GM12864 (cell line): ENCODE data around the gene NFYA.

Experiments used
- DNase-seq: peaks from one replicate; pipeline ENCODE4 v3.0.0-alpha.2; 2011; ENCODE audit warnings: low read depth
- H3K4me3 ChIP-seq: 2 replicates; pipeline ENCODE4 v1.5.1; 2011; ENCODE audit warnings: mild to moderate bottlenecking, low read depth, low read length, control low read depth
- TF ChIP-seq, protein P1 (sequence below): IDR thresholded peaks from 2 replicates; pipeline ENCODE4 v1.5.1; 2011; ENCODE audit warnings: low read depth, mild to moderate bottlenecking, moderate library complexity, low read length, control low read depth, inconsistent platforms; ENCODE audit errors: missing control alignments

Gene NFYA

DNA sequence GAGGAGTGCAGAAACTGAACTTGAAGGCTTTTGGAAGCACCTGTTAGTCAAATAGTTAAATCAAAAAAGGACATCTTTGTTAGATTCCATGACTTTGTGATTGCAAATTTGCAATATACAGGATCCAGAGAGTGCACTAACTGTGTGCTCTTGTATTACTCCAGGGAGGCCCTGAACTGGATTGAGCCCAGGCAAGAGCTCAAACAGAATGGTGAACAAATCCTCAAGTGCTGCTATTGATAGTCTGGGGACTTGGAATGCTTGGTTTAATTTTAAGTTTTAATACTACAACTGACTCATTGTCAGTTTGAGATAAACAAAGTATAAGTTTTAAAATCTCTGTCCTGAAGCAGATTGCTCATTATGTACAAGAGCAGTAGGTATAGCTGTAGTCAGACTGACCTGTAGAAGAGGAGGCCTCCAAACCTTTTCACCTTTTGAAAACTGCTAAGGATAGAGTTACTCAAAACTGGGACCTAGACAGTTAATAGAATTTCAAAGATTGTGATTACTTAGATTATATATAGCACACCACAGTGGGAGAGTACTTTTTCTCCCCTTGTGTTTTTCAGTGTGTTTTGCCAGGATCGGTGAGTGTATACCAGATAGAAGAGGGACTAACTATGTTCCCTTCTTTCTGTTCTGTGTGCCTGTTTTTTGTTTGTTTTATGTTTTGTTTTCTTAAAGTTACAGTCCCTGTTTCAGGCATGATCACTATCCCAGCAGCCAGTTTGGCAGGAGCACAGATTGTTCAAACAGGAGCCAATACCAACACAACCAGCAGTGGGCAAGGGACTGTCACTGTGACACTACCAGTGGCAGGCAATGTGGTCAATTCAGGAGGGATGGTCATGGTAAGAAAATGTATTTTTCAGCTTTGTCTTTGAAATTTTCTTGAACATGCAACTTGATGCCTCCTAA, 18.3 kb downstream of the NFYA start:
- DNase-seq = no peak
- TF ChIP-seq, protein P1, sequence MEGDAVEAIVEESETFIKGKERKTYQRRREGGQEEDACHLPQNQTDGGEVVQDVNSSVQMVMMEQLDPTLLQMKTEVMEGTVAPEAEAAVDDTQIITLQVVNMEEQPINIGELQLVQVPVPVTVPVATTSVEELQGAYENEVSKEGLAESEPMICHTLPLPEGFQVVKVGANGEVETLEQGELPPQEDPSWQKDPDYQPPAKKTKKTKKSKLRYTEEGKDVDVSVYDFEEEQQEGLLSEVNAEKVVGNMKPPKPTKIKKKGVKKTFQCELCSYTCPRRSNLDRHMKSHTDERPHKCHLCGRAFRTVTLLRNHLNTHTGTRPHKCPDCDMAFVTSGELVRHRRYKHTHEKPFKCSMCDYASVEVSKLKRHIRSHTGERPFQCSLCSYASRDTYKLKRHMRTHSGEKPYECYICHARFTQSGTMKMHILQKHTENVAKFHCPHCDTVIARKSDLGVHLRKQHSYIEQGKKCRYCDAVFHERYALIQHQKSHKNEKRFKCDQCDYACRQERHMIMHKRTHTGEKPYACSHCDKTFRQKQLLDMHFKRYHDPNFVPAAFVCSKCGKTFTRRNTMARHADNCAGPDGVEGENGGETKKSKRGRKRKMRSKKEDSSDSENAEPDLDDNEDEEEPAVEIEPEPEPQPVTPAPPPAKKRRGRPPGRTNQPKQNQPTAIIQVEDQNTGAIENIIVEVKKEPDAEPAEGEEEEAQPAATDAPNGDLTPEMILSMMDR = no peak
- no peak overlapping the region for H3K4me3 ChIP-seq

DNA sequence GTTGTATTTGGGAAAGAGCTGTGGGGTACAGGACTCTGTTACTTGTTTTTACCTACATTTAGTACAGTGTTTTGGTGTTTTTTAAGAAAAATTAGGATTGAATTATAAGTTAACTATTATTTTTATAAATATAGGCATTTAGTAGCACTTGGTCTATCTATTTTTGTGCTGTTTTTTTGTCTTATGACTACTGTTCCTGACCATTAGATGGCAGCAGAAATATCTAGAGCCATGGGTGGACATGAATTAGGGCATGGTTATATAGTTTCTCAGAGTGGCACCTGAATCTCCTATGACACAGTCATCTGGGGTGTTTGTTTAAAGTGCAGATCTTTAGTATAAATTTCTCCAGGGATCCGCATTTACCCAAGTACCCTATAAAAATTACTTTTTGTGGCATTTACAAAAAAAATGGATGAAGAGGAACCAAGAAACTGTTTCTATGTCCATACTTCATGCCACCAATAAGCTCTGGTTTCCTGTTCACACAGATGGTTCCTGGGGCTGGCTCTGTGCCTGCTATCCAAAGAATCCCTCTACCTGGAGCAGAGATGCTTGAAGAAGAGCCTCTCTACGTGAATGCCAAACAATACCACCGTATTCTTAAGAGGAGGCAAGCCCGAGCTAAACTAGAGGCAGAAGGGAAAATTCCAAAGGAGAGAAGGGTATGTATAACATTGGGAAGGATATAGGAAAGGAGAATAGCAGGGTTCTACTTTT, 19.8 kb downstream of the NFYA start:
- no peak for DNase-seq
- TF ChIP-seq, protein P1 = peak; percentile 31

DNA sequence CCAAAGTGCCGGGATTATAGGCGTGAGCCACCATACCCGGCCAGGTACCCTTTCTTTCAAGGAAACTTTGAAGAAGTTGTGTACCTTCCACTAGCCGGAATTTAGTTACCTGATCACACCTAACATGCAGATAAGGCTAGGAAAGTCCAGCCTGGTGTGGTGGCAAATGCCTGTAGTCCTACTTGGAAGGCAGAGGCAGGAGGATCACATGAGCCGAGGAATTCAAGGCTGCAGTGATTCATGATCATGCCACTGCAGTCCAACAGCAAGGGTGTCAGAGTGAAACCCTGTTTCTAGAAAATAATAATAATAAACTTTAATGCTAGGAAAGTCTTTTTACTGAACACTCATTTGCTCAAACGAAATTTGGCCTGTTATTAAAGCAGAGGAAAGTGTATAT, 21.0 kb downstream of the NFYA start:
- TF ChIP-seq, protein P1 = no peak
- no peak for DNase-seq
- no peak overlapping the region for H3K4me3 ChIP-seq

More for the DNA sequence above, 19.8 kb downstream of the NFYA start:
- no peak overlapping the region for H3K4me3 ChIP-seq

DNA sequence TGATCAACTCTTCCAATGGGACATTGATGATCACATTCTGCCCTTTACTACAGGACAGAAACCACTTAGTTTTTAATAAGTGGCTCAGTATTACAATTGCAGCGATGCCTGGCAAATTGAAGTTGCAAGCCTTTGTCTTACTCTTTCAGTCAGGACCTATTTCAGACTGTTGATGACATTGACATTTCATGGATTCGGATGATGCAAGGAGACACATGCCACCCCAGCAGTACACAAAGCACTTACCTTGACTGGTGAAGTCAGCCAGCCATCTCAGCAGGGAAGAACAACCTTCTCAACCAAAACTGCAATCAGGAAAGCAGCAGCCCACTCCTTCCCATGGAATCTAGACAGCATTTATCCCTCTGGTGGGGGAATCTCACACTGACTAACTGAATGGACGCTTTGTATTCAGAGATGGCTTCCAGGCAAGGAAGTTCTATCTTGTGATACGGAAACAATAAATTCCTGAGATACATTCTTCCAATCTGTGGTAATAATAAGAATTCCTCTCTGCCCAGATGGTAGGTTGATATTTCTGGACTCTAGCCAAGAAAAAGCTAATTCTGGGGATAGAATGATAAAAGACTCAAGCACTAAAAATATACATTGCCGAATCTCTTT, 24.8 kb downstream of the NFYA start:
- no peak for DNase-seq
- TF ChIP-seq, protein P1 = no peak
- H3K4me3 ChIP-seq = no peak overlapping the region

DNA sequence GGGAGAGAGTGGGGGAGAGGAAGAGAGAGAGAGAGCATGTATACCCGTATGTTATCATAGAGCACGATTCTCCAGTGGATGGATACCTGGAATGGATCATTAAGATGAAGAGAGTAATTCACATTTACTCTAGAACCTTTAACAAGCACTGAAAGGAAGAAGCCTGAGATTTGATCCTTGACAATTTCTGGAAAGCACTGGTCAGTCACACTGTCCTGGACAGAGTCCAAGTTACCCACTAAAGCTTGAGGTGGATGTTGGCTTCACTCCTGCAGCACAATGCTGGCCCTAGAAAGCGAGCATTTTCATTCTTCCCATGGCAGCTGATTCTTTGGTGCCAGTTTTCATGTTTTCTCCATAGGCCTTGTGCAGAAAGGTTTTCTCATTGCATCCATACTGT, 25.6 kb downstream of the NFYA start:
- TF ChIP-seq, protein P1 = no peak
- DNase-seq = no peak
- H3K4me3 ChIP-seq = no peak overlapping the region

DNA sequence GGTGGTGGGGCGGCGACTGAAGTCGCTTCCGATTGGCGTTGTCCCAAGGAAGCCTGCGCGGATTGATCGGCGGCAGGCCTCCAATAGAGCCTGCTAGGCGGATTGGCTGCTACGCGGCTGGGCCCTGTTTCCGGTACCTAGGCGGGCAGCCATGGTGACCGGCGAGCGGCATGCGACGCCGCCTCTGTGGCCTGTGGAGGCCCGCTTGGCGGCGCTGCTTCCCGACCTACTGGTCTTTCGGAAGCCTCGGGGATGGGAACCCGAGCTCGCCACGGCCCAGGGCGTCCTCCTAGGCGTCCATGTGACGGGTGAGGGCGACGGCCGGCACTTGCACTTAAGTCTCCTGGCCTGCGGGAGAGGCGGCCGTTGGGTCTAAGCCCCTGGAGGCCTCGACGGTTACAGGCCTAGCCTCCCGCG, 28.1 kb downstream of the NFYA start:
- TF ChIP-seq, protein P1 = no peak
- no peak for DNase-seq
- H3K4me3 ChIP-seq = no peak overlapping the region
